Stimulated activated CD4-positive, alpha-beta T cell treated with anti-CD3 and anti-CD28 coated beads, TNF-alpha, amount 100 ng/mL, for 1 hour (primary cell): ENCODE measurements around the gene TMPRSS11F.
"Not testable (repeated sequence)": the region's sequence is repeated elsewhere in the genome, so short reads cannot be mapped to it uniquely, and the experiment has no call there.

Experiments
- DNase-seq, 3 donors: peaks; one replicate each; pipeline ENCODE4 v3.0.0-alpha.2; 2020; ENCODE audit warnings: low read depth in 3 of 3, low spot score in 1 of 3

Gene TMPRSS11F

DNA sequence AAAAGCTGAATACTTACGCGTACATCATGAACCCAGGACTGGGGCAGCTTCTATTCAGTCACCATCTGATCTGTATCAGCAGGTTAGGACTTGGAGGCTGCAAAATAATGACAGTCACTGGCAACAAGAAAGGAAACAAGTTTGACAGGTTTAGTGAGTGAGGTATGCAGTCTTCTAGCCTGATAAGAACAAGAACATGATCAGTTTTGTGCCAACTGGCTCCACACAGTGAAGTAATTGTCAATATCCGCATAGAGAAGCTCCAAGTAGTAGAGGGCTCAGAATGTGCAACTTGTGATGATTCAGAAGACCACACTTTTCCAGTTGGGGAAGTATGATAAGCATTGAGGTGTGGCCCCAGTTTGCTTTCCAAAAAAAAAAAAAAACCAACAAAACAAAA is at the start of gene TMPRSS11F:
TSS of gene TMPRSS11F (minus strand) at position 77 of the 400 bp plus-strand sequence. CDS start at position 28, 49 bp downstream.
- no peak for DNase-seq

DNA sequence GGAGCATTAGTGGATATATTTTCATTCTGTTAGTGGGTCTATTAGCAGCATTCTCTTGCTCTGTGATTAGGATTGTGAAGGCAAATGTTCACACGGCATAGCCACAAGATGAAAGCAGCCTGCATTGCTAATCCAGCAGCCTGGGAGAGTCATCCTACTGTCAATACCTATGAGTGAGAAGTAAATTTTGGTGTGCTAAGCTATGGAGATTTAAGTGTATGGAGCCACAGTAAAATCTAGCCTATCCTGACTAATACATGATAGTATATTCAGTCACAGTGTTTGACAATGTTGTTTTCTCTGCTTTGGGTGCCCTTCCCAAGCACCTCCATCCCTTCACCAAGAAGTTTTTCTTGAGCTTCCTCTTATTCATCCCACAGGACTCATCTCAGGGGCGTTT is 47.2 kb upstream of the TMPRSS11F start:
- DNase-seq = no peak

DNA sequence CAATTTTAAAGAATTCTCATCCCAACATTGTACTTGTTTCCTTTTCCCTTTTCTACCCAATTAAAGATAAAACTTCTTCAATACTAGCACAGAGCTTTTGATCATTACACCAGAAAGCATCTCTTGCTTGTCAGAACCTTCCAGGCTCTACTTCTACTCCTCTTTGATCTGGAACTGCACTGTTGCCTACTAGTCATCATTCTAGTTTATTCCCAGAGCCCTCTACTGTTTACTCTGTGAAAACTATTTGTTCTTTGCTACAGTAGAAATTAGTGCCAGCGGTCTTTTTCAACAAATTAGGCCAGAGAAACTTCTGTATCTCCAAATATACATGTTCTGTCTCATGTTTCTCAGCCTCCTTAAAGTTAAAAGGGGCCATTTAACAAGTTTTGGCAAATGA is 46.8 kb upstream of the TMPRSS11F start:
- DNase-seq = no peak

DNA sequence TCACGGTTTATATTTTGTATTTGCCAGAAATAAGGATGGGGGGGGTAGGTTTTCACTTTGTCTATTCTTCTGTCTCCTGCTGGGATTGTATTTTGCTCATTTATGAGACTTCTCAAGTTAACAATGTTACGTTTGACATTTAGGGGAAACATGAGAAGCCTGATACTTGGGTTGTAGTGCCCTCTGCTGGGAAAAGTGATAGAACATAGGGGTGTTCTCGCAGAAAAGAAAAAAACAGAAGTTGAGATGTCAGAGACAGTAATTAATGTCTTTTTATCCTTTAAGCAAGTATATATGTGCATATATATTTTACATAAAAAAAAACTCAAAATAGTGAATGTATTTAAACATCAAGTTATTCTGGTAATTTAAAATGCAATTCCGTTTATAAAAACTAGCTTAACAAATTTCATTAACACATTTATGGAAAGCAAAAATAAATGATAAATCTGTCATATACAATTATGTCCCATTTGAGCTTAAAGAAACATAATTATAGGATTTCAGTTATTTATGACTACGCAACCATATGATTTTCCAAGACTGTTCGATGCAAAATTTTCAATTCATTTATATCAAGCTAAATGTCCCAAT is 46.0 kb upstream of the TMPRSS11F start:
- DNase-seq = no peak

DNA sequence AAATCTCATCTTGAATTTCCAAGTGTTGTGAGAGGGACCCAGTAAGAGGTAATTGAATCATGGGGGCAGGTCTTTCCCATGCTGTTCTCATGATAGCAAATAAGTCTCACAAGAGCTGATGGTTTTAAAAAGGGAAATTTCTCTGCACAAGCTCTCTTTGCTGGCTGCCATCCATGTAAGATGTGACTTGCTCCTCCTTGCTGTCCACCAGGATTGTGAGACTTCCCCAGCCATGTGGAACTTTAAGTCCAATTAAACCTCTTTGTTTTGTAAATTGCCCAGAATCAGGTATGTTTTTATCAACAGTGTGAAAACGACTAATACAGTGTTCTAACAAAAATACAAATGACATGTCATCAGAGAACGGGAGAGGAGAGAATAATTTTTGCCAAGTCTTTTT is 44.7 kb upstream of the TMPRSS11F start:
- not testable (repeated sequence) for DNase-seq

DNA sequence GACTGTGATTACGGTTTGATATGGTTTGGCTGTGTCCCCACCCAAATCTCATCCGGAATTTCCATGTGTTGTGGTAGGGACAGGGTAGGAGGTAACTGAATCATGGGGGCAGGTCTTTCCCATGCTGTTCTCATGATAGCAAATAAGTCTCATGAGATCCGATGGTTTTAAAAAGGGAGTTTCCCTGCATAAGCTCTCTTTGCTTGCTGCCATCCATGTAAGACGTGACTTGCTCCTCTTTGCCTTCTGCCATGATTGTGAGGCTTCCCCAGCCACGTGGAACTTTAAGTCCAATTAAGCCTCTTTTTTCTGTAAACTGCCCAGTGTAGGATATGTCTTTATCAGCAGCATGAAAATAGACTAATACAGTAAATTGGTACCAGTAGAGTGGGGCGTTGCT is 42.5 kb upstream of the TMPRSS11F start:
- DNase-seq = not testable (repeated sequence)

DNA sequence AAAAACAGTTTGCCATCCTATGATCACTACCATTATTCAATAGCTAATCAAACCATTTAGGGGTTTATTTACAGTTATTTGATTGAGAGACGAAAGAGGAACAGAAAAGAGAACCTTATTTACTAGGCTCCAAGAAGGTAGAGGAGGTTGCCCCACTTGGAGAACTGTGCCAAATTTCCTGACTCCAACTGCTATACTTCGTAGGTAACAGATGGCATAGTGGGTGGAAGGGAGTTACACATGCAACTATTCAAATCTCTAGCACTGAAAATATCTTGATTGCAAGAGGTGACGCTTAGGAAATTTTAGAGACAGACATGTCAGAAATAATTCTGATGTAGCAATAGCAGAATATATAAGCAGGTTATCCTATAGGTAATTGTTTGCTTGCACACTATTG is 38.0 kb upstream of the TMPRSS11F start:
- no peak for DNase-seq

DNA sequence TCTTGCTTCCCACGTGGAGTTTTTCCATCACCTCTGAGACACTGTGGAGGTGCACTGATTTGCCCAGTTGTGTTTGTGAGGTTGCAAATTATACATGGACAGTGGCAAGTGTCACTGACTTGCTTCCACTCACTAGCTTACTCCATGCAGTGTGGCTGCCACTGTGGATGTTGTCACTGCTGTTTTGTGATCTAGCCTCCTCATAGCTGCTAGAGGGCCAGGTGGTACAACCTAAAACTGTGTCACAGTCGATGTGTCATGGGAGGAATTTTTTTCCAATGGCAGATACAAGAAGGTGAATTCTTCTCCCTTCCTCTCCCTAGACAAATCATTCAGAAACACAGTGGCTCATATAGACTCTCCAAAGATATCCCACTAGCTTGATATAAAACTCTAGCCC is 37.5 kb upstream of the TMPRSS11F start:
- no peak for DNase-seq

DNA sequence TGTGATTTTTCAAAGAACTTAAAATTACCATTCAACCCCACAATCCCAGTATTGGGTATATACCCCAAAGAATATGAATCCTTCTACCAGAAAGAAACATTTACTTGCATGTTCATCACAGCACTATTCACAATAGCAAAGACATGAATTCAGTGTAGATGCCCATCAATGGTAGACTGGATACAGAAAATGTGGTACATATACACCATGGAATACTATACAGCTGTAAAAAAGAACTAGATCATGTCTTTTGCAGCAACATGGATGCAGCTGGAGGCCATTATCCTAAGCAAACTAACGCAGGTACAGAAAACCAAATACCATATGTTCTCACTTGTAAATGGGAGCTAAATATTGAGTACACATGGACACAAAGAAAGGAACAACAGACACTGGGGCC is 34.1 kb upstream of the TMPRSS11F start:
- no peak for DNase-seq

DNA sequence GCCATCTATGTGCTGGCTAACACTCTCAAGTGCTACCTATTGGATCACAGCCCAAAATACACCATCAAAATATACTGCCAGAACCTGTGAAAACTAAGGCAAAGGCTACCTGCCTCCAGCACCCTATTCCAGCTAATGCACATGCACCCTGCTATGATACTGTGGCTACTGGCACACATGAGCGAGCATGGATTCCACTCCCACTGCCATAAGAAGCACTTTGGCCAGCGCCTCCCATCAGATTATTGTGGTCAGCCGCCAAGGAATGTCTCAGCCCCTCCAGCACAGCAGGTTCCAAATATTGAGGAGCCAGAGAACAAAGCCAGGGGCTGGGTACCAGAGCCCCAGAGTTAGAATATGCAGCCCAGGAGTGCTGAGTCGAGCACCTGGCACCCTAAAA is 32.5 kb upstream of the TMPRSS11F start:
- DNase-seq = no peak

DNA sequence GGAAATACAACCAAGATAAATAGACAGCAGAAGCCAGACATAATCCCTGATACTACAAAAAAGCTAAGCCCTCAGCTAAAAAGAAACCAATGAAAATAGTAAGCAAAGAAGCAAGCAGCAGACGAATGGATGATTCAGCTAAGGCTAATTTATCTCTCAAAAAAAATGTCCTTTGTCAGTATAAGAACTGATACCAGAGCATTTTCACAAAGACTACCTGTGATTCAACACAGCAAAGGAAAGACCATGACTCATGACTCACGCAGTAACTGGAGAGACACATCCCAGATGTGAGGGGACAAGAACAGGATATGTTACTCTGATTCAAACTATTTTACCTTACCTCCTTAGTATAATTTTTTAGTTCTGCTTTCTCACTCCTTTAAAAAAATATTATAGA is 22.7 kb upstream of the TMPRSS11F start:
- no peak for DNase-seq

DNA sequence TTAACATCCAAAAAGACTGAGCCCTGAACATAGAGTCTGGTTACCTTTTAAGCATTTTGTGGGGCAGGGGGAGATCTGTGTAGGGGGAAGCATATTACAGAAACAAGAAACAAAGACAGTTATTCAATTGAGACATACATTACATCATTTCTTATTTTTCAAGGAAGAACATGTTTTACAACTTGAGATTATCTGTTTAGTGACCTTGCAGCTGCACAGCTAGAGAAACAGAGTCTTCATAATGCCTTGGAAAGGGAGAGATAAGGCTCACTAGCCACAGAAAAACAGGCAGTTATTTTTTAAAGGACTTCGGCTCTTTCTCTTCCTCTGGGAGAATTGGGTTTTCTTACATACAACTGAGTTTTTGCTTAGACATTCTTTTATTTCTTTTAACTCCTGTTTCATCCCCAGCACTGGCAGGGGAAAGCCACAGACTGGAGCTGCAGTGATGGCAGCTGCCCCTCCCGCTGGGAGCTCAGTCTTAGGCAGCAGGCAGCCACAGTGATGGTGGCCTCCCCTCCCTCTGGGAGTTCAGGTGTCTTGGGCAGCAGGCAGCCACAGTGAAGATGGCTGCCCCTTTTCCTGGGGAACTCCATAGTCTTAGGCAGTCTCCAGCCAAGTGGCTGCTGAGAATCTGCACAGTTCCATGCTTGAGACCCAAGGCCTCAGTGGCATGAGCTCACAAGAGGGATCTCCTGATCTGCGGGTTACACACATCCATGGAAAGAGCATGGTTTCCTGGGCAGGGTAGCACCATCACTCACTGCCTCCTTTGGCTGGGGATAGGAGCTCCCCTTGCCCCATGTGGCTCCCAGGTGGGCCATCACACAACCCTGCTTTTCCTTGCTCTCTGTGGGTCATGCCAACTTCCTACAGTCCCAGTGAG is 19.4 kb upstream of the TMPRSS11F start:
- DNase-seq = no peak

DNA sequence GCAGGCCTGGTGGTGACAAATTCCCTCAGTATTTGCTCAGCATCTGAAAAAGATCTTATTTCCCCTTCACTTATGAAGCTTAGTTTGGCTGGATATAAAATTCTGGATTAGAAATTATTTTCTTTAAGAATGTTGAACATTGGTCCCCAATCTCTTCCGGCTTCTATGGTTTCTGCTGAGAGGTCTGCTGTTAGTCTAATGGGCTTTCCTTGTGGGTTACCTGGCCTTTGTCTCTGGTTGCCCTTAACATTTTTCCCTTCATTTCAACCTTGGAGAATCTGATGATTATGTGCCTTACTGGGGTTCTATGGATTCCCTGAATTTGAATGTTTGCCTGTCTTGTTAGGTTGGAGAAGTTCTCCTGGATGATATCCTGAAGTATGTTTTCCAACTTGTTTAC is 17.4 kb upstream of the TMPRSS11F start:
- no peak for DNase-seq

DNA sequence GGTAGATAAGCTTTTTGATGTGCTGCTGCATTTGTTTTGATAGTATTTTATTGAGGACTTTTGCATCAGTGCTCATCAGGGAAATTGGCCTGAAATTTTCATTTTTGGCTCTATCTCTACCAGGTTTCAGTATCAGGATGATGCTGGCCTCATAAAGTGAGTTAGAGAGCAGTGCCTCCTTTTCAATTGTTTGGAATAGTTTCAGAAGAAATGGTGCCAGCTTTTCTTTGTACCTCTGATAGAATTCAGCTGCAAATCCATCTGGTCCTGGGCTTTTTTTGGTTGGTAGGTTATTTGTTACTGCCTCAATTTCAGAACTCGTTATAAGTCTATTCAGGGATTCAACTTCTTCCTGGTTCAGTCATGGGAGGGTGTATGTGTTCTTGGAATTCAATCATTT is 15.6 kb upstream of the TMPRSS11F start:
- no peak for DNase-seq

DNA sequence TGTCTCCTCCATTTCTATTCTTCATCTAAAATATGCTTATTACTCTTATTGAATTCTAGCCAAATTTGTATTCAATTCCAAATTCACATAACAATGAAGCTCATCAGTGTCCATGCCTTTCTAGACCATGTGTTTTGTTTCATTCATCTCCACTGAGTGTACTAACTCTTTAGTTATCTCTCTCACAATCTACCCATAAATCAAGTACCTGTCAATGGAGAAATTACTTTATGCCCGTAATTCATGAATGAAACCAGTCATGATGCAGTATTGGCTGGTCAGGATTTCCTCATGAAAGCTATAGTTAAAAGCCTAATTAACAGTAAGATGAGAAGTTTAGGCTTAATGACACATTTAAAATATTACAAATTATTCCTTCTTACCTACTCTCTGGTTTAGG is 12.2 kb upstream of the TMPRSS11F start:
- DNase-seq = no peak

DNA sequence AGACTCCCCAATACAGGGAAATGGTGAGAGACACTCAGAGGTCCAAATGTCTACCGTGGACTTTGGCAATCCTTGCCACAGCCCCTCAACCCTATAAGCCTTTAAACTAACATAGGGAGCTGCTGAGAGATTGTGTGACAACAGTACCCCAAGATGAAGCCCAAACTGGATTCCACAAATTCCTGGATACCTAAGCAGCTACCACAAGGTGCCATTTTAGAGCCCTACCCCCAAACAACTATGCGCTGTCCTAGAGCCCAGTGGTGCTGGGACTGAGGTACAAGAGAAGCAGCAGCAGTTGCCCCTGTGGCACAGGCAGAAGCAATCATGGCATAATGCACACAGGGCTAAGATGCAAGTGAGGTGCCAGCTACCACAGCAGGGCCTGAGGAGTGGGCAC is 2.7 kb upstream of the TMPRSS11F start:
- DNase-seq = no peak

DNA sequence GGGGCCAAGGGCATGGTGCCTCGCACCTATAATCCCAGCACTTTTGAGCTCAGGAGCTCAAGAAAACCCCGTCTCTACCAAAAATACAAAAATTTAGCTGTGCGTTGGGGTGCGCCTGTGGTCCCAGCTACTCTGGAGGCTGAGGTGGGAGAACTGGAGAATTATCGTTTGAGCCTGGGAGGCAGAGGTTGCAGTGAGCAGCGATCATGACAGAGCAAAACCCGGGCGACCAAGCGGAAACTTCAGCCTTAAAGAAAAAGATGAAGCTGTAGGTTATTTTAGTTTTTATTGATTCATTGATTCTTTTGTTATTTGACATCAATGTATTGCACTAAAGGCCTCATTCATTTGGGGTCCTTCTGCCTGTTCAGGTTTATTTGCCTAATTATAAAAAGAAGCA is 5.4 kb downstream of the TMPRSS11F start:
- no peak for DNase-seq

DNA sequence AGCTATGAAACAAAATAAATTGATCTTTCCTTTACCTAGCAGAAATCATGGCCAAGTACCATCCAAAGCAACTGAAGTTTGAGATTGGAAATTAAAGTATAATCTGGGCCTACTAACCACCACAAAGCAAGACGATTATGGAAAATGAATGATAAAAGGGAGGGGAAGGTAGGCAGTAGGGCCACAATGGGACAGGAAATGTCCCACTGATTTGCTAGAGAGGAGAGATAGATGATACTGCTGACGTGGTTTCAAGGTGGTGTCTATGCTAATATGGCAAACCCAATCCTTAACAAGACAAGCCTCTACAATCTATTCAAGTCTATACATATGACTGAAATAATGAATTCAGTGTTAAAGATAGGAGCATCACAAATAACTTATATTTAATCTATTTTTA is 6.1 kb downstream of the TMPRSS11F start:
- no peak for DNase-seq

DNA sequence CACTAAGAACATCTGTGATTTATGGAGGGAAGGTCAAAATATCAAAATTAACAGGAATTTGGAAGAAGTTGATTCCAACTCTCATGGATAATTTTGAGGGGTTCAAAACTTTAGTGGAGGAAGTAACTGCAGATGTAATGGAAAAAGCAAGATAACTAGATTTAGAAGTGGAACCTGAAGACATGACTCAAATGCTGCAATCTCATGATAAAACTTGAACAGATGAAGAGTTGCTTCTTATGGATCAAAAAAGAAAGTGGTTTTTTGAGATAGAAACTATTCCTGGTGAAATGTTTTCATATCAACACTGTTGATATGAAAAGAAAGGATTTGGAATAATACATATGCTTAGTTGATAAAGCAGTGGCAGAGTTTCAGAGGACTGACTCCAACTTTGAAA is 9.7 kb downstream of the TMPRSS11F start:
- no peak for DNase-seq

DNA sequence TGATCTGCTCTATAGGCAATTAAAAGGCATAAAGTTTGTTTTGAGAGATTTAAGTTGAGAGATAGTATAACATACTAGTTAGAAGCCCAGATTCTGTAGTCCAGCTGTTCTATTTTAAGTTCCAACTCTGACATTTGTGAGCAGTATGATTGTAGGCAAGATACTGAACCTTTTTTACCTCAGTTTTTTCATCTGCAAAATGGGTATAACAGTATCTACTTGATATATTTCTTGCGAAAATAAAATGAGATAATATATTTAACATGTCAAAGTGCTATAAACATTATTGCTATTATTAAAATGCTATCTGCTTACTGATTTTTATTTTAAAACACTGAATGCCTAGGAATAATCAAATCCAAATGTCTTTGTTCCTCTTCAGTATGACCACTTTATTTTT is 19.2 kb downstream of the TMPRSS11F start:
- DNase-seq = no peak

DNA sequence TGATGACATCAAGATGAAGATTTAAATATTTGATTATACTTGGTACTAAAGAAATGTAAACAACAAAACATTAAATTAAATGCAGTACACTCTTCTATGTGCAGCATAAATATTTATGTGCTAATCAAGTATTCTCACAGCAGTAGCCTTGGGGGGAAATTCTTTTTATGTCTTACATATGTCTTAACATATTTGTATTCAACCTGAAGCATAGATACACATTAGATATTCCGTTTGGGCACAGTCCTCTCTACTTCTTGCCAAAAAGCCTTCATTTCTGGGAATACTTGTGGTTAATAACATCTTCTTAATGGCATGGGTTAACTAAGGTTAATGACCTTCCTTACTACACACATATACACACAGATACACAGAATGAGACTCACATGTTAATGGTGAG is 19.8 kb downstream of the TMPRSS11F start:
- DNase-seq = no peak

DNA sequence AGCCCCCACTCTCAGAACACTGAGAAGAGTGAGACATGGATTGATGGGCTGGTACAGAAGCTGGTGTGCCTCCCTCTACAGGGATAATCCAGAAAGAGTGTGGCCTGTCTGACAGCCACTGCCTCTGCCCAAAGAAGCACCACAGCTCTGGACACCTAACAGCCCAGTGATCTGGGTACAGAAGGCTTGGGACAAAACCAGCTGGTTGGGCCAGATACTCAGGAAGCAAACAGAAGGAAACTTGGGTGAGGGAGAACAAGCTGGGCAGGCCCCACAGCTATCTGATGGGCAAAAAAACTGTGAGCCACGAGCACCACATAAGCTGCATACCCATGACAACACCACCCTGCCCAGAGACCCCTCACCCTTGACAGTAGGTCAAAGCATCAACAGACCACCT is 46.9 kb downstream of the TMPRSS11F start:
- no peak for DNase-seq

DNA sequence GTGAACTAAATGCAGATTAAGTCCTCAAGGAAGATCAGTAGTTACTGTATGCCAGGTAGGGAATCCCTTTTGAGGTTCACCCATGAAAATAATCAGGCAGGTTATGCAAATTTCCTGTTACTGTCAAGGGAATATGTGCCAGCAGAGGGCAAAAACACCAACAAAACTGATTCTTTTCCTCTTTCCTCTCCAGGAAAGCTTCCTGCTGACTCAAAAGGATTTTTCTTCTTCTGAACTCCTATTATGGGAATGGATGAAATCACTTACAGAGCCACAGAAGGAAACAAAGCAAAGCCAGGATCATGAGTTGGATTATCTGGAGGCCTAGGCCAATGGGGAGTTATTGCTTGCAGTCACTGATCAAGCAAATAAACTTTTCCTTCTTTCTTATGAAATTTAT is 49.7 kb downstream of the TMPRSS11F start:
- no peak for DNase-seq
